SU-DHL-6 (cell line): ENCODE results near the gene RPSA.

Source experiments
- EZH2phosphoT487 ChIP-seq: fragments of 200-600 bp; sonication (generic), shearing (Covaris generic); conservative IDR thresholded peaks from 2 replicates; pipeline ENCODE4 v1.6.1; 2018; ENCODE audit warnings: mild to moderate bottlenecking, antibody characterized with exemption, low read length, moderate library complexity, mixed read lengths
- TF ChIP-seq, protein P1 (sequence below): fragments of 200-600 bp; sonication (generic); IDR thresholded peaks from one replicate; pipeline ENCODE4 v1.5.1; 2017; ENCODE audit warnings: antibody characterized with exemption, mild to moderate bottlenecking, low read length, moderate library complexity; ENCODE audit not compliant: insufficient read depth, poor library complexity, severe bottlenecking

DNA sequence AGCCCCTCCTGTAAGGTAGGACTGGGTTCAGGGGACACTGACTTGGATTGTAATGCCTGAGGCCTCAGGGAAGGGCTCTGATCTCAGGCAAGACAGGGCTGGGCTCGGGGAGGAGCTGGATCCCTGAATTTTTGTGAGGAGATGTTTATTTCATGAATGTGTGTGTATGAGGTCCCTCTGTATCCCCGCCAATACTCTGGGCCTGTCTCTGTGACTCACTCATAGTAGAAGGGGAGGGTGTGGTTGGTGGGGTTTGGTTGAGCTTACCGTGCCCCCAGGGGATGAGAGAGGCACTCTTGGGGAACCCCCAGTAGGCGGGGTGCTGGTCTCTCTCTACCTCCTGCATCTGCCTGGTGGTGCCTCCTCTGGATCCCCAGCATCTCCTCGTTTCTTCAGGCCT is 28.1 kb downstream of the RPSA start:
- TF ChIP-seq EZH2phosphoT487: no peak
- TF ChIP-seq, protein P1, sequence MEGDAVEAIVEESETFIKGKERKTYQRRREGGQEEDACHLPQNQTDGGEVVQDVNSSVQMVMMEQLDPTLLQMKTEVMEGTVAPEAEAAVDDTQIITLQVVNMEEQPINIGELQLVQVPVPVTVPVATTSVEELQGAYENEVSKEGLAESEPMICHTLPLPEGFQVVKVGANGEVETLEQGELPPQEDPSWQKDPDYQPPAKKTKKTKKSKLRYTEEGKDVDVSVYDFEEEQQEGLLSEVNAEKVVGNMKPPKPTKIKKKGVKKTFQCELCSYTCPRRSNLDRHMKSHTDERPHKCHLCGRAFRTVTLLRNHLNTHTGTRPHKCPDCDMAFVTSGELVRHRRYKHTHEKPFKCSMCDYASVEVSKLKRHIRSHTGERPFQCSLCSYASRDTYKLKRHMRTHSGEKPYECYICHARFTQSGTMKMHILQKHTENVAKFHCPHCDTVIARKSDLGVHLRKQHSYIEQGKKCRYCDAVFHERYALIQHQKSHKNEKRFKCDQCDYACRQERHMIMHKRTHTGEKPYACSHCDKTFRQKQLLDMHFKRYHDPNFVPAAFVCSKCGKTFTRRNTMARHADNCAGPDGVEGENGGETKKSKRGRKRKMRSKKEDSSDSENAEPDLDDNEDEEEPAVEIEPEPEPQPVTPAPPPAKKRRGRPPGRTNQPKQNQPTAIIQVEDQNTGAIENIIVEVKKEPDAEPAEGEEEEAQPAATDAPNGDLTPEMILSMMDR: no peak
